SH-SY5Y (cell line): Measurements from ENCODE around the gene NAPB.

ENCODE experiments used
- GATA2 ChIP-seq: IDR thresholded peaks from 2 replicates; pipeline ENCODE4 v1.6.1; 2011; ENCODE audit warnings: mild to moderate bottlenecking, low read depth, low read length
- GATA3 ChIP-seq: IDR thresholded peaks from 2 replicates; pipeline ENCODE4 v1.6.1; 2011; ENCODE audit warnings: low read depth, mild to moderate bottlenecking, low read length, moderate library complexity

The NAPB gene

GRCh38 chr20:23403751-23404150 lies 17.5 kb downstream of the NAPB start:
- no peak for TF ChIP-seq GATA3
- no peak for TF ChIP-seq GATA2

GRCh38 chr20:23401051-23401450 lies 20.2 kb downstream of the NAPB start:
- TF ChIP-seq GATA2 (no peak), GATA3 (no peak)

GRCh38 chr20:23399568-23400241 lies 21.6 kb downstream of the NAPB start:
- TF ChIP-seq GATA2 = no peak
- no peak for TF ChIP-seq GATA3

DNA sequence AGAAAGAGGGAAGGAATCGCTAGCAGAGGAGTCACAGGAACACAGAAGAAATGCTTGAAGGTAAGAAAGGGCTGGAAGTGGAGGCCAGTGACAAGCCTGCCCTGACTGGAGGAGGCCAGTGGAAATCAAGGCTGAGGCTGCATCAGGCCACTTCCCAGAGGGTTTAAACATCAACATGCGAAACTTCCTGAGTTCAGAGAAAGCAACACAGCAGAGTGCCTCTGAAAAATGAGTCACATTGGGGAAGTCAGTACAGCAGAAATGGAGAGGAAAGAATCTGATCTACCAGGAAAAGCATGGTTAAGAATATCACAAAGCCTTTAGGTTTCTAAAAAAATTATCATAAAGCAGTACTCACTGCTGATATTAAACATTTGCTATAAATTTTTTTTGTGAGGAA lies 23.3 kb downstream of the NAPB start:
- TF ChIP-seq GATA2 = no peak

GRCh38 chr20:23396950-23397627 lies 24.2 kb downstream of the NAPB start:
- TF ChIP-seq GATA2 = no peak
- TF ChIP-seq GATA3 = no peak

DNA sequence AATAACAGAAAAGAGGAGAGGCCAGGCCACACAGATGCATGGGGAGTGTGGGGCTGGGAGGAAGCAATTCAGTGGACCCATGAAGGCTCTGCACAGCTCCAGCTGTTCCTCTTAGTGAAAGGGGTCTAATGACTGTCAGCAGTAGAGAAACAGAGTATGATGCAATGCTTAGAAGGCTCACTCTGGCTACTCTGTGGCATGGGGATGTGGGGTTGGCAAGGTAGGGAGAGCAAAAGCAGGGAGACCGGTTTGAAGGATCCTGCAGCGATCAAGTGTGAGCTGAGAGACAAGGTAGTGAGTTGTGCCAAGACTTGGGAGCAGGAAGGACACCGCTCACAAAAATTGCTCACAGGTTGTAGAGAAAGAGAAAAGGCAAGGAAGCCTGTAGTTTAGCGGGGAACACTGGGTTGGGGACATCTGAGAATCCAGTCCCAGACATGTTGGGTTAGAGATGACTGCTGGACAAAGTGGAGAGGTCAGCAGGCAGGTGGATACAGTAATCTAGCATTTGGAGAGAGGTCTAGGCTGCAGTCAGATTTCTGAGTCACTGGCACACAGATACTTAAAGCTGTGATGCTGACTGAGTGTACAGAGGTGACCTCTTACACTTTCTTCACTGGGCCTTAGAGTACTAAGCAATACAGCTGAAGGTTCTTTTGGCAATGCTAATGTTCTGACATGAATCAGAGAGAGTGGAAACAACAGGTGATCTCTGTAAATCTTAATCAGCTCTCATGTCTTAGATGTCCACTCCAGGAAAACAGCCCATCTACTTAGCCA lies 27.1 kb downstream of the NAPB start:
- TF ChIP-seq GATA3 (no peak), GATA2 (no peak)

DNA sequence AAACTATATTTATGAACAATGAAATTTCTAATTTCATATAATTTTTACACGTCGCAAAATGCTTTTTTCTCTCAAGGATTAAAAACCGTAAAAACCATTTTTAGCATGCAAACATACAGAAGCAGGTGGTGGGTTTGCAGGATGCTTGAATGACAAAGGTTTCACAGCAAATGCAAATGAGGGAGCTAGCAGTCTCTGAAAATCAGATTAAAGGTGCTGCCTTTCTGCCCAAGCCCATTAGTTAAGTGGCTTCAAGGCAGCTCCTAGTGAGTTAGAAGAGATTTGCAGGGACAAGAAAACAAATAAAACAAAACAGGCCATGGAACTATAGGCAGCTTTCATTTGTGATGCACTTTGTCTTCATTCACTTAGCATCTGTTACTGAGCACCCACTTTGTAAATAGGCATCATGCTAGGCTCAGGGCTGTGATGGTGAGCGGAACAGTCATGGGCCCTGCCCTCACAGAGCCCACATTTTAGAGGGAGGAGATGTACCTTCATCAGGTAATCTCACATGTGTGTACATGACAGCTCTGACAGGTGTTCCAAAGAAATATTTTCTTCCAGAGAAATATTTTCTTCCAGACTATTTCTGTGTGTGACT lies 29.5 kb downstream of the NAPB start:
- no peak for TF ChIP-seq GATA3
- TF ChIP-seq GATA2 = no peak

DNA sequence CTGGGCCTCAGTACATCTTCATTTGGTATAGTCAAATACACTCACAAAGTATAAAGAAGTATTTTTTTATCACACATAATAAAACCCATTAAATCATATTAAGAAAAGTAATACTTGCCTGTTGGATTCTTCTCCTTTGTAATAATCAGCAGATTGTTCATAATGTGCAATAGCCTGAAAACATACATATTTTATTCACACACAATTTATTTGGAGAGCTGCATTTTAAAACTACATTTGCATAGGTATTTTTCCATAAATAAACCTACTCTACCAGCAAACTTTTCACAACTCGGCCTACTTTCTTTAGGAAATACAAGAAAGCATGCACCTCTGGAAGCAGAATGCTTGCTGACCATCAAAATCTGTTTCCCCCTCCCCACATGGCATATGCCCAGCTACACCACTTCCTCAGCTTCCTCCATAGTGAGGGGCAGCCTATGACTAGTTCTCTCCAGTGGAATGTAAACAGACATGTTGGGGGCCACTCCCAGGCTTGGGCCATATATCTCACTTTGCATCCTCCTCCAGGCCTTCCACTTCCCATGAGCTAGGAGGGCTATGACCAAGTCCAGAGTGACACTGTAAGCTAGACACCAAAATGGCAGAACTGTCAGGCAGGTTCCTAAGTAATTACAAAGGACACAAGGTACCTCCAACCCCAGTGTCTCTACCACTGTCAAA lies 31.1 kb downstream of the NAPB start:
- TF ChIP-seq GATA2 = no peak
- no peak for TF ChIP-seq GATA3

GRCh38 chr20:23387118-23387443 lies 34.2 kb downstream of the NAPB start:
- no peak for TF ChIP-seq GATA3
- TF ChIP-seq GATA2 = no peak

GRCh38 chr20:23386304-23387117 lies 34.8 kb downstream of the NAPB start:
- TF ChIP-seq GATA3 (no peak), GATA2 (no peak)

DNA sequence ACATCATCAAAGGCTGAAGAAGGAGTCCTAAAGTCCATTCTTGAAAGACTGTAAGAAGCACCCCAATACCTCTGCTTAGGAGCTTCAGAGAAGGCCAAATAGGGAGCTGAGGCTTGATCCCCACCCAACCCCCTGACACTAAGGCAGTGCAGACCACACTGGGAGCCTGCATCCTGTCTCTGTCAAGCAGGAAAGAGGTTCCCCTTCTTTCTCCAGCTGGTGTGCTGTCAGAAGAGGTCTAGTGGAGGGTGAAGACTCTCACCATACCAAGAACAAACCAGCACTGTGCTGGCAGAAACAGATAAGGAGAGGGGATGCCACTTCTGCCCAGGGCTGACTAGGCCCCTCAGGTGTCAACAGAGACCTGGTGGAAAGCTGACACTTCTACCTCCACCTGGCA lies 39.4 kb downstream of the NAPB start:
- TF ChIP-seq GATA3 = no peak
- TF ChIP-seq GATA2 = no peak

DNA sequence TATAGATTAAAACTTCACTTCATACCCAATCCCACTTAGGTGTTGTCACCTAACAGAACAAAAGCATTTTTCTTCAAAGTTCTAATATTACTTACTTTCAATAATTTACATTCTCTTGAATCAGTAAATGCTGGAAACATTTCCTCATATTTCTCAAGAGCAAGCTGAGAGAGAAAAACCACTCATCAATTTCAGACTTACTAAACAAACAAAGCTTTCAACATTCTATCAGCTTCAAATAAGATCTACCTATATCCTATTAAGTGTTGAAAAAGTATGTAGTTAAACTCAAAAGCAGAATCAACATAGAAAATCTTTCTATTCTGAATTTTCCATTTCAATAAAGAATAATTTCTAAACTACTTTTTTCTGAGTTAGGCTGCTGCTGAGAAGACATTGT lies 41.5 kb downstream of the NAPB start:
- no peak for TF ChIP-seq GATA3

GRCh38 chr20:23375827-23376226 lies 45.5 kb downstream of the NAPB start:
- TF ChIP-seq GATA3 = no peak
- TF ChIP-seq GATA2 = no peak
